Fibroblast of lung (primary cell): Measurements from ENCODE around the gene MAJIN.

Experiments used
- CTCF ChIP-seq, 2 donors: IDR thresholded peaks in 1 of 2; conservative IDR thresholded peaks in 1 of 2; 1 replicate in 1 of 2; 2 replicates in 1 of 2; pipeline ENCODE4 v1.5.1; 2011 to 2012; ENCODE audit warnings: low read length in 2 of 2, control low read depth in 1 of 2, inconsistent platforms in 1 of 2, low read depth in 1 of 2, mild to moderate bottlenecking in 1 of 2
- EZH2 ChIP-seq: IDR thresholded peaks from 2 replicates; pipeline ENCODE4 v1.5.1; 2012; ENCODE audit warnings: low read length, control low read depth, mild to moderate bottlenecking; ENCODE audit errors: missing control alignments

- TF ChIP-seq CTCF (conservative IDR thresholded peaks at IDR 0.05 in 1 of 2, IDR thresholded peaks at IDR 0.05 in 1 of 2; ENCODE audit: low read depth in 1 of 2, low read length in 2 of 2) (no peak), EZH2 (no peak)
Measured at GRCh38 chr11:64923944-64924909, 47.7 kb downstream of the MAJIN start, which contains the start of gene PPP2R5B.
